Measurements from ENCODE around the gene CFL1.

DNA sequence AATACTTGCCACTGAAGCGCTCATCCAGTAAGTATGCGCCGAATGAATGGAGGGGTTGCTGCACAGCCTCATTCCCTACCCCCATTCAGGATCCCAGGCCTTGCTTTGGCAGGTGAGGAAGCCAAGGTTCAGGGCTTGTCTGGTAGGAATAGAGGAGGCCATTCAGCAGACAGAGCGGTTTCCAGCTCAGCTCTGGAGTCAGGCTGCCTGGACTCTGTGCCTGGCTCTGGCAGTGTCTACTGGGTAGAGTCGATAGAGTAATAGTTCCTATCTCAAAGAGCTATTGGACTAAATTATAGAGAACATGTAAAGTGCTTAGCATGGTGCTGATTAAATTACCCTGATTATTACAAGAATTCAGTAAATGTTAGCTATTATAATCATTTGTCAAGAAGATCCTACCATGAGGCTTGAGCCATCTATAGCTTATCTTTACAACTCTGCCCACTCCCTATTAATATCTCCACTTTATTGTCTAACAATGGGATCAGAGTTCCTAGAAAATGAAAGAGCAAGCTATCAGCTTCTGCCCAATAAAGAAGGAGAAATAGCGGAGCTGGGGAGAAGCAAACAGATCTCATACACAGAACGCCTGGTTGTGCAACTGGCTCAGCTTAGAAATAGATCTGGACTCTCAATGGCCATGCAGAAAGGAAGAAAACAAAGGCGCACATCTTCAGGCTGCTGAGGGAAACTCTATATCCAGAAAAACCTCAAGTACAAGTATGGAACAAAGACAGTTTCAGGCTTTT lies 30.8 kb downstream of the CFL1 start:
- TF ChIP-seq CTCF (IDR thresholded peaks at IDR 0.05; ENCODE audit: low read depth, low read length): no peak
- no peak for TF ChIP-seq EZH2phosphoT487 (IDR thresholded peaks at IDR 0.05; ENCODE audit: low read depth)
